SJCRH30 (cell line): Measurements from ENCODE around the gene SEC16B. TPM values are rescaled to one million over a fixed set of nuclear protein-coding genes. Genes with fewer than 3 reads are reported as not detected.
A peak's percentile ranks its signal among the peaks of the same experiment; 100 is the strongest.
"Not testable (repeated sequence)": the region's sequence is repeated elsewhere in the genome, so short reads cannot be mapped to it uniquely, and the experiment has no call there.

Source experiments
- DNase-seq, 2 experiments: peaks; one replicate each; pipeline ENCODE4 v3.0.0-alpha.2; 2015 to 2020
- H3K27ac ChIP-seq: fragments of 250-450 bp; sonication (Bioruptor Pico); 2 replicates; pipeline ENCODE4 v1.5.1; 2020; ENCODE audit warnings: mild to moderate bottlenecking, moderate library complexity
- H3K27me3 ChIP-seq: fragments of 250-450 bp; sonication (Bioruptor Pico); 2 replicates; pipeline ENCODE4 v1.5.1; 2020; ENCODE audit warnings: mild to moderate bottlenecking, moderate library complexity
- H3K36me3 ChIP-seq: fragments of 250-450 bp; sonication (Bioruptor Pico); 2 replicates; pipeline ENCODE4 v1.5.1; 2020; ENCODE audit warnings: mild to moderate bottlenecking, moderate library complexity
- H3K4me1 ChIP-seq: fragments of 250-450 bp; sonication (Bioruptor Pico); 2 replicates; pipeline ENCODE4 v1.5.1; 2020; ENCODE audit warnings: mild to moderate bottlenecking, moderate library complexity
- H3K4me3 ChIP-seq: fragments of 250-450 bp; sonication (Bioruptor Pico); 2 replicates; pipeline ENCODE4 v1.5.1; 2020; ENCODE audit warnings: mild to moderate bottlenecking, moderate library complexity
- H3K9me3 ChIP-seq: fragments of 250-450 bp; sonication (Bioruptor Pico); replicated peaks from 2 replicates; pipeline ENCODE4 v1.5.1; 2020; ENCODE audit warnings: mild to moderate bottlenecking, moderate library complexity
- total RNA-seq: library from RNA; depleted of rRNA; stranded (reverse); fragments of >200 nt; shearing (Covaris generic); gene quantifications from 2 replicates; pipeline ENCODE4 v1.2.3, GENCODE V29; 2014

SEC16B gene
- total RNA-seq, 1 experiment from 2014 or later, result 0.04 TPM

GRCh38 chr1:177986281-177986680 is 16.4 kb upstream of the SEC16B start:
- H3K4me3 ChIP-seq, H3K9me3 ChIP-seq, H3K36me3 ChIP-seq, H3K27me3 ChIP-seq, H3K27ac ChIP-seq, DNase-seq, H3K4me1 ChIP-seq: not testable (repeated sequence)

DNA sequence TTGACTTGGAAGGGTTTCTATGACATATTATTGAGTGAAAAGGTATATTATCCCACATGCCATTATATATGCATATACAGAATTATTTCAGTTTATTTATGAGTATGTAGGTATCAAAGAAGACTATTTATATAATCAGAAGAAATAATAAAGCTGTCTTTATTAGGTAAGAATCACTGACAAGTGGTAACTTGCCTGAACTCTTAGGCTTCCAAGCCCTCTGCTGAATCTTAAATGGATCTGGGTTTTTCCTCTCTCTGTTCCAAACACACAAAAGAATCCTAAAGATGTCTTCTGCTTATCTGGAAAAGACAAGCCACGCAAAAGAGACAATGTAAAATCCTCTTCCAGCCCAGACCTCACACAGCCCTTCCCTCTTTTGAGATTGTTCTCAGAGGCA is 14.9 kb upstream of the SEC16B start:
- H3K36me3 ChIP-seq, result no peaks in the 10 kb centered on the region
- H3K4me1 ChIP-seq, result no peaks in the 10 kb centered on the region
- no peak overlapping the region for H3K27ac ChIP-seq
- no peaks in the 10 kb centered on the region for H3K9me3 ChIP-seq
- H3K4me3 ChIP-seq, result no peak overlapping the region
- H3K27me3 ChIP-seq, result no peaks in the 10 kb centered on the region
- DNase-seq, result no peak

- peak; percentile 50 to 69 for DNase-seq
- no peak overlapping the region for H3K4me3 ChIP-seq
- H3K27me3 ChIP-seq, result no peaks in the 10 kb centered on the region
- H3K9me3 ChIP-seq, result no peaks in the 10 kb centered on the region
- H3K4me1 ChIP-seq, result no peaks in the 10 kb centered on the region
- H3K27ac ChIP-seq, result no peak overlapping the region
- H3K36me3 ChIP-seq, result no peaks in the 10 kb centered on the region
Observed at GRCh38 chr1:177984136-177984525, 14.3 kb upstream of the SEC16B start.

DNA sequence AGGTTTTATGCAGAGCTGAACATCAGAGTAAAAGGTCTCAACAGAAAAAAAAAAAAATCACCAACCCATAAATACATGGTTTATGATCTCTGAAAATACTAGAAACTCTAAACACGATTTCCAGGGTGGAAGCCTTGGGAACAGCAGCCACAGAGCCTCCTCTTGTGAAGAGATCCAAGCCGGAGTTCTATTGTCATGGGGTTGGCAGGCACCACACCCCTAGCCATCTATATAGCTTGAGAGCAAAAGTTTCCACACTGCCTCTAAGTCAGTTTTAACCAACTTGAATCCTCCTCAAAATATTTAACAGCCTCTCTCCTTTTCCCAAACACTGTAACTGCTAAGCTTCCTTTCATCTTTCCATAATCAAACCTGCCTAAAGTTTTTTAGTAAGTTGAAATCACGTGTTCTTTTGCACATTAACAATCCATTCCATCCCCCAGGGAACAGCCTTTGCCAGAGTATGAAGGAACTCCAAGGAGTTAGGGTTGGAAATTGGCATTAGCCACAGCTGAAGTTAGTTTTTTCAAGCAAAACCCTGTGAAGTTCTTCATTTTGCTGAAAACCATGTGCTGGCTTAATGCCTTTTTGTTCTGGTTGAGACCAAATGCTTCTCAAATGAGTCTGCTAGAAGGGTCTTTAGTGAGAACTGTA is 13.8 kb upstream of the SEC16B start:
- Histone ChIP-seq H3K27me3 (no peaks in the 10 kb centered on the region), H3K27ac (no peak overlapping the region), H3K4me1 (no peaks in the 10 kb centered on the region), H3K36me3 (no peaks in the 10 kb centered on the region), H3K4me3 (no peak overlapping the region), H3K9me3 (no peaks in the 10 kb centered on the region)
- DNase-seq, result no peak

- H3K36me3 ChIP-seq, result no peaks in the 10 kb centered on the region
- no peak for DNase-seq
- no peaks in the 10 kb centered on the region for H3K9me3 ChIP-seq
- H3K4me1 ChIP-seq, result no peaks in the 10 kb centered on the region
- no peaks in the 10 kb centered on the region for H3K27me3 ChIP-seq
- no peak overlapping the region for H3K4me3 ChIP-seq
- H3K27ac ChIP-seq, result no peak overlapping the region
Observed at GRCh38 chr1:177983077-177983476, 13.2 kb upstream of the SEC16B start.

DNA sequence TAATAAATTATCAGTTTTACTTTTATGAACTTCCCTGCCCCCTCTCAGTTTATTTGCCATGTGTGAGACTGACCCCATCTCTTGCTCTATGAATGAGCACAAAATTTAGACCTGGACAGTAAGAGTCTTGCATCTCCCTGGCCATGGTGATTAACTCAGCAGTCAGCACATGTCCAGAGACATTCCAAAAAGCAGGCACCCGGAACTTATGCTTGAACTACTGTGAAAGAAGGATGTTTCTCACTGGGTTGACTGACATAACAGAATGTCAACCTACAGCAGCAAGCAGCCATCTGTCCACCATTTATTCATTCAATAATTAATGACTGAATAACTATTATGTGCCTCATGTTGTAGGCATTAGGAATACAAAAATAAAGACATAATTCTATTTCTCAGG is 11.3 kb upstream of the SEC16B start:
- no peaks in the 10 kb centered on the region for H3K4me1 ChIP-seq
- H3K27ac ChIP-seq, result no peak overlapping the region
- DNase-seq, result no peak
- no peaks in the 10 kb centered on the region for H3K9me3 ChIP-seq
- H3K4me3 ChIP-seq, result no peak overlapping the region
- no peaks in the 10 kb centered on the region for H3K36me3 ChIP-seq
- H3K27me3 ChIP-seq, result no peaks in the 10 kb centered on the region

GRCh38 chr1:177979272-177979671 is 9.4 kb upstream of the SEC16B start:
- no peaks in the 10 kb centered on the region for H3K27me3 ChIP-seq
- no peaks in the 10 kb centered on the region for H3K36me3 ChIP-seq
- no peak overlapping the region for H3K27ac ChIP-seq
- H3K9me3 ChIP-seq, result no peaks in the 10 kb centered on the region
- no peak for DNase-seq
- H3K4me1 ChIP-seq, result no peaks in the 10 kb centered on the region
- no peak overlapping the region for H3K4me3 ChIP-seq

DNA sequence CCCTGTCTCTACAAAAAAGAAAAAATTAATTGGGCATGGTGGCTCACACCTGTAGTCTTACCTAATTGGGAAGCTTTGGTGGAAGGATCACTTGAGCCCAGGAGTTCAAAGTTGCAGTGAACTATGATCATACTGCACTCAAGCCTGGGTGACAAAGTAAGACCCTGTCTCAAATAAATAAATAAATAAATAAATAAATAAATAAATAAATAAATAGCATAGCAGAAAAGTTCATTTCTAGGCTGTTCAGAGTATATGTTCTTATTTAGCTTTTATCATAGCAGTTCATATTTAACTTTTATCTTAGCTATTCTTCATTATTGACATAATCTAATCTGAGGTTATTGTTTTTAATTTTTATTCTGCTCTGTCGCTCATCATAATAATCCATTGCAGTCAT is 8.7 kb upstream of the SEC16B start:
- no peaks in the 10 kb centered on the region for H3K27me3 ChIP-seq
- no peaks in the 10 kb centered on the region for H3K4me1 ChIP-seq
- H3K9me3 ChIP-seq, result no peaks in the 10 kb centered on the region
- H3K27ac ChIP-seq, result no peak overlapping the region
- no peak overlapping the region for H3K4me3 ChIP-seq
- no peaks in the 10 kb centered on the region for H3K36me3 ChIP-seq
- DNase-seq, result no peak

- Histone ChIP-seq H3K36me3 (no peaks in the 10 kb centered on the region), H3K9me3 (no peaks in the 10 kb centered on the region), H3K27me3 (no peaks in the 10 kb centered on the region), H3K4me1 (no peaks in the 10 kb centered on the region), H3K27ac (no peak overlapping the region), H3K4me3 (no peak overlapping the region)
- no peak for DNase-seq
Observed at GRCh38 chr1:177977141-177977540, 7.3 kb upstream of the SEC16B start.

GRCh38 chr1:177976596-177976995 is 6.7 kb upstream of the SEC16B start:
- H3K4me1 ChIP-seq, result no peaks in the 10 kb centered on the region
- no peak overlapping the region for H3K27ac ChIP-seq
- H3K36me3 ChIP-seq, result no peaks in the 10 kb centered on the region
- DNase-seq, result no peak
- no peaks in the 10 kb centered on the region for H3K9me3 ChIP-seq
- no peak overlapping the region for H3K4me3 ChIP-seq
- no peaks in the 10 kb centered on the region for H3K27me3 ChIP-seq

GRCh38 chr1:177975588-177976495 is 6.0 kb upstream of the SEC16B start:
- H3K27ac ChIP-seq, result no peak overlapping the region
- H3K36me3 ChIP-seq, result no peaks in the 10 kb centered on the region
- no peaks in the 10 kb centered on the region for H3K4me1 ChIP-seq
- no peak overlapping the region for H3K4me3 ChIP-seq
- H3K27me3 ChIP-seq, result no peaks in the 10 kb centered on the region
- DNase-seq, result no peak
- no peaks in the 10 kb centered on the region for H3K9me3 ChIP-seq

DNA sequence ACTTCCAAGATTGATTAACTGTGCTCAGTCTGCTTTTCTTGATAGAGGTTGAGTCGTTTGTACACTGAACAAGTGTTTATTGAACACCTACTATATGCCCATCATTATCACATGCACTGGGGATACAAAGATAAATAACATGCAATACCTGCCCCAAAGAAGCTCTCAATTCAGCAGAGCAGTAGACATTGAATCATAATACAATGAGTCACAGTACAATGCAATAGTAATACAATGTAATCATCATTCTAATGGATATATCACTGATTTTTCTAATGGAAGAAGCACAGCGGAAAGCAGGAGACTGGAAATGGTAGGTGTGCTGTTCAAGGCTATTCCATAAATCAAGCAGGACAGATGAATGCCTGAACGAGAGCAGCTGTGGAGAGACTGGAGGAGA is 3.7 kb upstream of the SEC16B start:
- no peaks in the 10 kb centered on the region for H3K27me3 ChIP-seq
- no peak overlapping the region for H3K4me3 ChIP-seq
- DNase-seq, result no peak
- H3K4me1 ChIP-seq, result no peaks in the 10 kb centered on the region
- no peaks in the 10 kb centered on the region for H3K36me3 ChIP-seq
- H3K9me3 ChIP-seq, result no peaks in the 10 kb centered on the region
- no peak overlapping the region for H3K27ac ChIP-seq

DNA sequence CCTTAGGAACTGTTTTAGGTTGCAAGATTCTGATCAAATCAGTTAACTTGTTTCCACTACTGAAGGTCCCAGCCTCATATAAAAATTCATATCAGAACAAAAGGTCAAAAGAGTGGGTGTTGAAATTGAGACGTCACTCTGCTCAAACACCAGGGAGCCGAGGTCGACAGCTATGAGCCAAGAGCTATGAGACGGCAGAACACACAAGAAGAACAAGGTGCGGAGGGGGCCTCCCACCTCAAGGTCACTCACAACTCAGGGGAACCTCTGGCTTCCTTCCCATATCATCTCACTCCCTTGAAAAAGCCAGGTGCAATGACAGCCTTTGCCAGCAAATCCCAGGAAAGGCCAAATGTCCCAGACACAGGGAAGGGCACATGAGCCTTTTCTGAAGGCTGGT is 749 bp downstream of the SEC16B start:
- no peaks in the 10 kb centered on the region for H3K36me3 ChIP-seq
- H3K27me3 ChIP-seq, result no peaks in the 10 kb centered on the region
- H3K9me3 ChIP-seq, result no peaks in the 10 kb centered on the region
- H3K27ac ChIP-seq, result no peak overlapping the region
- no peak for DNase-seq
- H3K4me1 ChIP-seq, result no peaks in the 10 kb centered on the region
- no peak overlapping the region for H3K4me3 ChIP-seq

DNA sequence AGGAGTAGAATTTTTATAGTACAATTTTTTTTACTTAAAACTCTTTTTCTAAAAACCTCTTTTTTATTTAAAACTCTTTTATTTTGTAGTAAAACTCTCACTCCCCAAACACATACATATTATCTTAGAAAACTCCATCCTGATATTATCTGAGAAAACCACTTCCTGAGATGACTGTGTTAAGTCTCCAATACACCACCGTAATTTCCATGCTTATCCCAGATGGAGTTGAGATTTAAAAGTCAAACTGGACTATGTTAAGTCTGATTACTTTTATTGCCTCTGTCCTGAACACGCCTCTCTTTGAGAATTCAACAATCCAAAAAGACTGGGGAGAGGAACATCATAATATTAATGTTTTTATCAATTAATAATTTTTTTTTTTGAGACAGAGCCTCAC is 3.7 kb downstream of the SEC16B start:
- Histone ChIP-seq H3K9me3 (no peaks in the 10 kb centered on the region), H3K27me3 (no peaks in the 10 kb centered on the region), H3K27ac (no peak overlapping the region), H3K4me1 (no peaks in the 10 kb centered on the region), H3K36me3 (no peaks in the 10 kb centered on the region), H3K4me3 (no peak overlapping the region)
- DNase-seq, result no peak

DNA sequence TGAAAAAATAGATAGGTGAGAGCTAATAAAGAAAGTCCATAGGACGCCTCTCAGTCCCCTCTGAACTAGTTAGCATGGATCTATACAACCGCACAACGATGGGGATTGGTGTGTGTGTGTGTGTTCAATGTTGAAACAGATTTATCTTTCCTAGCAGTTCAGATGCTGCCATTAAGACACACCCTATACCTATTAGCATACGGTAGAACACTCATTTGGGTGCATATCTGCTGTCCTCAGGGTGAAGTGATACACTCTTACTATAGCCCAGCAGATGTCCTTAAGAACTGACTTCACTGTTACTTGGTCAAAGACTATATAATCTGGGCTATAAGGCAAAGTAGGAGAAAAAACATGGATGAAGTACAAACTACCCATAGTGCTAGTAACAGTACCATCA is 4.6 kb downstream of the SEC16B start:
- Histone ChIP-seq H3K4me3 (no peak overlapping the region), H3K9me3 (no peaks in the 10 kb centered on the region)

DNA sequence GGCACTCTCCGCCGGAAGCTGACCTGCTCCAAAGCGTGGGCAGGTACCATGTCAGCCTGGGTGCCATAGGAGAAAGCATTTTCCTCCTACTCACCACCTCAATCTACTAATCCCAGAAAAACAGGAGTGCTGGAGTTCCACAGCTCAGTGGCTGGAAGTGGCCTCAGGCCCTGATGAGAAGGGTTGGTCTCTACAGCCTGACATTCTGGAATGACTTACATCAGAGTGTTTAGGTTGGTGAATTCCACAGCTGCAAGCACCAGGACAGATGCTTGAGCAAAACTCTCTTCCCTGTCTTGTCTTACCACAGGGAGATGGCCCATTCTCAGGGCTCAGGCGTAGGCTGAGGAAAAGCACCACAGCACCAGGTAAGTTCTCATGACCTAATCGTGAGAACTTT is 5.5 kb downstream of the SEC16B start:
- Histone ChIP-seq H3K27ac (no peak overlapping the region), H3K9me3 (no peaks in the 10 kb centered on the region), H3K4me3 (no peak overlapping the region), H3K36me3 (no peaks in the 10 kb centered on the region), H3K4me1 (no peaks in the 10 kb centered on the region), H3K27me3 (no peaks in the 10 kb centered on the region)
- DNase-seq, result no peak

More for the DNA sequence above, 4.6 kb downstream of the SEC16B start:
- H3K27ac ChIP-seq, result no peak overlapping the region
- no peak for DNase-seq
- no peaks in the 10 kb centered on the region for H3K27me3 ChIP-seq
- no peaks in the 10 kb centered on the region for H3K4me1 ChIP-seq
- no peaks in the 10 kb centered on the region for H3K36me3 ChIP-seq
